Heart right ventricle (tissue), 16 donors: ENCODE measurements around the gene TMEM161A. TPM values are rescaled to one million over a fixed set of nuclear protein-coding genes. Genes with fewer than 3 reads are reported as not detected.

Experiments used
- ATAC-seq, 8 donors: fragments of 200-7000 bp; cut with Tn5 transposase; one replicate each; pipeline ENCODE4 v1.9.1; 2020; ENCODE audit warnings: mild to moderate bottlenecking in 8 of 8, moderate library complexity in 8 of 8, moderate number of reproducible peaks in 1 of 8
- DNase-seq, 2 donors: peaks; one replicate each; pipeline ENCODE4 v3.0.0-alpha.2; 2020
- H3K27ac ChIP-seq, 10 donors: fragments of 200-600 bp; sonication (generic) in 2 of 10; one replicate each; pipeline versions ENCODE4 v1.5.0 to v1.8.0; 2020 to 2022; ENCODE audit warnings: mild to moderate bottlenecking in 3 of 10
- H3K27me3 ChIP-seq, 7 donors: fragments of 200-600 bp; one replicate each; pipeline ENCODE4 v1.8.0; 2021 to 2022; ENCODE audit warnings: mild to moderate bottlenecking in 2 of 7
- H3K36me3 ChIP-seq, 9 donors: fragments of 200-600 bp; sonication (generic) in 1 of 9; one replicate each; pipeline versions ENCODE4 v1.5.0 to v1.8.0; 2020 to 2022; ENCODE audit warnings: mild to moderate bottlenecking in 2 of 9
- H3K4me1 ChIP-seq, 9 donors: fragments of 200-600 bp; sonication (generic) in 1 of 9; one replicate each; pipeline versions ENCODE4 v1.5.0 to v1.8.0; 2020 to 2022; ENCODE audit warnings: mild to moderate bottlenecking in 4 of 9
- H3K4me3 ChIP-seq, 10 donors: fragments of 200-600 bp; sonication (generic) in 2 of 10; one replicate each; pipeline versions ENCODE4 v1.5.0 to v1.8.0; 2020 to 2022; ENCODE audit warnings: mild to moderate bottlenecking in 7 of 10, moderate library complexity in 2 of 10
- H3K9me3 ChIP-seq, 11 donors: fragments of 200-600 bp in 10 of 11; sonication (generic) in 2 of 11; one replicate each; pipeline versions ENCODE4 v1.5.0 to v1.8.0; 2013 to 2022; ENCODE audit warnings: mild to moderate bottlenecking in 2 of 11, control low read depth in 1 of 11, moderate library complexity in 1 of 11
- CTCF ChIP-seq, 9 donors: fragments of 200-600 bp; sonication (generic) in 2 of 9; IDR thresholded peaks; one replicate each; pipeline versions ENCODE4 v1.5.0 to v1.8.0; 2021 to 2022; ENCODE audit warnings: antibody characterized with exemption in 9 of 9, mild to moderate bottlenecking in 5 of 9, moderate library complexity in 1 of 9
- WGBS, 2 donors: extraction: QIAGEN DNeasy Blood & Tissue Kit; methylation state at CpG; one replicate each; pipeline ENCODE4 v1.1.7; 2013; ENCODE audit warnings: inconsistent platforms in 1 of 2; 5-methylcytosine and 5-hydroxymethylcytosine counted together
- intact Hi-C, 10 donors: fragments of 100-400 bp; cut with DNase I; formaldehyde crosslinking; loops; one replicate each; pipeline versions ENCODE4 v1.11.1 to v1.14.2; 2022
- polyA plus RNA-seq, 2 donors: library from polyadenylated mRNA; stranded (reverse); fragments of 200-250 nt; gene quantifications; one replicate each; pipeline ENCODE4 v1.2.3, GENCODE V29; 2013
- total RNA-seq, 10 donors: library from RNA; stranded (reverse); fragmentation: NEBNext Ultra II Directional in 3 of 10; extraction: Animal tissue kit (Norgen Biotek cat#: 25700) in 3 of 10; gene quantifications; one replicate each; pipeline versions ENCODE4 v1.2.1 to v1.2.4, GENCODE V29; 2021 to 2023
- donor health status: Arrhythmogenic right ventricular cardiomyopathy.
- donor health status: ischemic (EF 13 %, LVEDD 7.1; RV severe dilation, severe dysfunction).
- donor health status: healthy with polysubstance abuse.
- donor health status: DM: no; HTN: yes; CAD: no.
- donor health status: DM: no; HTN: no; CAD: no.
- donor health status: ischemic (EF 25% LVEDD 6.9; RV normal size, moderate dysfunction).
- donor health status: ischemic (EF 25% LVEDD 5.7; RV mildly dilated, moderate dysfunction).
- donor health status: healthy.
- donor health status: DM: yes; HTN: yes; CAD: no.
- donor health status: Ischemic cardiomyopathy.
- donor health status: ischemic (EF 35%, LVEDD 5.7; RV mildly dilated, moderate dysfunction).
- donor health status: nonischemic (EF 11% LVEDD 7.7; RV severe dilation, severe dysfunction).
- donor health status: DM: yes; HTN: yes; CAD: no.
- donor health status: PGD.
- donor health status: ischemic (EF 29% LVEDD 5.4; RV normal size, mild dysfunction).
- donor health status: nonischemic (EF 23%, LVEDD 6.1; RV moderate dilation, normal function).

The TMEM161A gene
- total and polyA plus RNA-seq, 12 donors, result 11.4 to 27.9 (median 22.1) TPM

GRCh38 chr19:19098703-19099632 lies 39.3 kb downstream of the TMEM161A start:
- no peak overlapping the region for H3K4me3 ChIP-seq
- ATAC-seq (peak in 7 of 8 donors; percentile 38 to 71 (median 62)), DNase-seq (peak in 1 of 2 donors; percentile 39)
- no peak for TF ChIP-seq CTCF (IDR thresholded peaks at IDR 0.05)
- H3K9me3 ChIP-seq, result no peaks in the 10 kb centered on the region
- H3K4me1 ChIP-seq, result no peaks in the 10 kb centered on the region
- intact Hi-C loops, result no loop called here
- H3K27ac ChIP-seq, result no peak overlapping the region
- H3K27me3 ChIP-seq, result no peaks in the 10 kb centered on the region
- 83 to 87% methylated on average over 18 of the region's 18 CpGs for WGBS, 2 donors
- peaks cover 0 to 61% (median 0%) of the 10 kb centered on the region in 9 donors for H3K36me3 ChIP-seq

- intact Hi-C loops, result no loop called here
- DNase-seq (no peak), ATAC-seq (no peak)
- no peaks in the 10 kb centered on the region for H3K4me1 ChIP-seq
- H3K27me3 ChIP-seq, result no peaks in the 10 kb centered on the region
- no peaks in the 10 kb centered on the region for H3K9me3 ChIP-seq
- 91% methylated on average over 9 of the region's 9 CpGs for WGBS, 2 donors
- no peak overlapping the region for H3K27ac ChIP-seq
- TF ChIP-seq CTCF (IDR thresholded peaks at IDR 0.05), result no peak
- H3K36me3 ChIP-seq, result peaks cover 0 to 61% (median 0%) of the 10 kb centered on the region in 9 donors
- H3K4me3 ChIP-seq, result no peak overlapping the region
Measured at GRCh38 chr19:19098084-19098702, 40.1 kb downstream of the TMEM161A start.

- Histone ChIP-seq H3K4me1 (no peaks in the 10 kb centered on the region), H3K27ac (no peak overlapping the region), H3K4me3 (no peak overlapping the region), H3K36me3 (peaks cover 0 to 59% (median 0%) of the 10 kb centered on the region in 9 donors), H3K27me3 (no peaks in the 10 kb centered on the region), H3K9me3 (no peaks in the 10 kb centered on the region)
- ATAC-seq (no peak), DNase-seq (no peak)
- TF ChIP-seq CTCF (IDR thresholded peaks at IDR 0.05), result no peak
- intact Hi-C loops, result no loop called here
- WGBS, 2 donors, result 93 to 96% methylated on average over 24 of the region's 24 CpGs
Measured at GRCh38 chr19:19096641-19097627, 41.3 kb downstream of the TMEM161A start.

GRCh38 chr19:19095691-19096090 lies 42.6 kb downstream of the TMEM161A start:
- H3K27ac ChIP-seq, result no peak overlapping the region
- 83 to 84% methylated on average over 11 of the region's 11 CpGs for WGBS, 2 donors
- no peak for TF ChIP-seq CTCF (IDR thresholded peaks at IDR 0.05)
- no peak for DNase-seq
- no peaks in the 10 kb centered on the region for H3K27me3 ChIP-seq
- no peaks in the 10 kb centered on the region for H3K9me3 ChIP-seq
- intact Hi-C loops, result no loop called here
- no peak for ATAC-seq
- H3K36me3 ChIP-seq, result peaks cover 0 to 51% (median 0%) of the 10 kb centered on the region in 9 donors
- H3K4me3 ChIP-seq, result no peak overlapping the region
- H3K4me1 ChIP-seq, result no peaks in the 10 kb centered on the region
